NT2/D1 (cell line): ENCODE data around the gene RBM4.

ENCODE experiments used
- SUZ12 ChIP-seq: IDR thresholded peaks from 2 replicates; pipeline ENCODE4 v1.6.1; 2011; ENCODE audit not compliant: insufficient read length, insufficient read depth; ENCODE audit errors: extremely low read depth
- YY1 ChIP-seq: IDR thresholded peaks from 2 replicates; pipeline ENCODE4 v1.6.1; 2011; ENCODE audit not compliant: insufficient read length, insufficient read depth
- ZNF274 ChIP-seq: IDR thresholded peaks from 2 replicates; pipeline ENCODE4 v1.6.1; 2011; ENCODE audit warnings: mild to moderate bottlenecking, low read depth, low read length

DNA sequence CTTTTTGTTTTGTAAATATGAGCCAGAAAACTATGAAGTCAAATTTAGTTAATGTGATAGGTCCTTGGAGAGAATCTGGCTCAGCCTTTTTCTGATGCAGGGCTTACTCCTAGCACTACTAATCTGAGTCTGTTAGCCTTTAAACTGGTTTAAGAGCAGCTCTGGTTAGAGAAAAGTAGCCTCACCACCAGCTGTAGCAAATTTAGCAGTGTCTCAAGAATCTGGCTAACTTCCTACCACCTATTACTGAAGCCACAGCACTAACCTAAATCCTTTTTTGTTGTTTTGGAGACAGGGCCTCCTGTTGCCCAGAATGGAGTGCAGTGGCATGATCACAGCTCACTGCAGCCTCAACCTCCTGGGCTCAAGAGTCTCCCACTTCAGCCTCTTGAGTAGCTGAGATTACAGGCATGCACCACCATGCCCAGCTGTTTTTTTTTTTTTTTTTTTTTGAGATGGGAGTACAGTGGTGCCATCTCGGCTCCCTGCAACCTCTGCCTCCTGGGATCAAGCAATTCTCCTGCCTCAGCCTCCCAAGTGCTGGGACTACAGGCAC, 25.3 kb downstream of the RBM4 start:
- TF ChIP-seq YY1, result no peak
- no peak for TF ChIP-seq SUZ12
- no peak for TF ChIP-seq ZNF274
